ENCODE data around the gene NEU2. TPM values are rescaled to one million over a fixed set of nuclear protein-coding genes. Genes with fewer than 3 reads are reported as not detected.

Gene NEU2
- total RNA-seq, 1 experiment from 2014 or later = not detected

DNA sequence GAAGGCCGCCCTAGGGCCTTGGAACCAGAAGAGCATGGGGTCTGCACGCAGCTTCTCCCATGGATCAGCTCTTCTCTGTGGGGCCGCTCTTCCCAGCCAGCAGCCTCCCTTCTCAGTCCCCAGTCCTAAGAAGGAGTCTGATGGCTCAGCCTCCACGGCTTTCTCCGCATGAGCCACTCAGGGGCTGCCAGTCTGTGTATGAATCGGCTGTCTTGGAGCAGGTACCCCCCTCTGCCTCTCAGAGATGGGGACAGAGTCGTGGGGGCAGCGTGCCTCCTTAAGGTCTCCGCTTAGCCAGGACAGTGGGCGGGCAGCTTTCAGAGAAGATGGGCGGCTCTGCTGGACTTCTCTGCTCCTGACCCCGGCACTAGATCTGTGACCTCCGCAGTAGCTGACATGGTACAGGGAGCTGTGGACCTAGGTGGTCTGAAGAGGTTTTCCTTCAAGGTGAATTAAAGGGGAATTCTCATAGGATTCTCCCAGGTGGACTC, 49.3 kb downstream of the NEU2 start:
- CTCF ChIA-PET = no interaction called here
- no peak overlapping the region for H3K27ac ChIP-seq (ENCODE audit: low read depth, low read length)
- no peaks in the 10 kb centered on the region for H4K20me1 ChIP-seq (ENCODE audit: insufficient read depth)
- no peaks in the 10 kb centered on the region for H3K9me3 ChIP-seq (ENCODE audit: control insufficient read depth in 1 of 2, insufficient read depth in 1 of 2, low read depth in 1 of 2, low read length in 2 of 2)
- no peak overlapping the region for H3K4me2 ChIP-seq (ENCODE audit: low read length)
- no peaks in the 10 kb centered on the region for H3K27me3 ChIP-seq (ENCODE audit: insufficient read depth, low read length)
- H3K4me1 ChIP-seq (ENCODE audit: control insufficient read depth in 1 of 2, insufficient read depth in 2 of 2, low read length in 2 of 2) = no peaks in the 10 kb centered on the region
- POLR2A ChIA-PET = no interaction called here
- ATAC-seq (no peak), DNase-seq (ENCODE audit: low read depth, low spot score) (no peak)
- no TSS peak for BruUV-seq (replicated peaks)
- H3K36me3 ChIP-seq (ENCODE audit: control insufficient read depth in 1 of 2, insufficient read depth in 2 of 2, low read length in 2 of 2) = no peaks in the 10 kb centered on the region
- RAD21 ChIA-PET (ENCODE audit: low non-redundant PET in 1 of 2, low total read pairs in 2 of 2, uncharacterized antibody in 2 of 2, unreplicated experiment in 2 of 2) = no interaction called here
- no peak overlapping the region for H3K4me3 ChIP-seq (replicated peaks in 1 of 2; ENCODE audit: low read depth in 1 of 2, low read length in 2 of 2)
- intact Hi-C loops (cut with micrococcal nuclease) = no loop called here
- H3K79me2 ChIP-seq (ENCODE audit: insufficient read depth, low read length) = no peaks in the 10 kb centered on the region
- H3K9ac ChIP-seq (ENCODE audit: low read length) = no peak overlapping the region
- no peak for TF ChIP-seq FOSL1 (IDR thresholded peaks at IDR 0.05; ENCODE audit: low read depth)
- no peak for TF ChIP-seq POLR2AphosphoS5 (IDR thresholded peaks at IDR 0.05; ENCODE audit: low read depth, low read length)
- TF ChIP-seq EZH2 (IDR thresholded peaks at IDR 0.05) = no peak
- TF ChIP-seq SP1 (IDR thresholded peaks at IDR 0.05; ENCODE audit: low read depth) = no peak
- no peak for TF ChIP-seq JUND (IDR thresholded peaks at IDR 0.05)
- no peak for TF ChIP-seq SIN3A (IDR thresholded peaks at IDR 0.05; ENCODE audit: low read depth)
- no peak for TF ChIP-seq TCF7L2 (IDR thresholded peaks at IDR 0.05; ENCODE audit: borderline replicate concordance, extremely low read depth, insufficient read depth, insufficient read length)
- no peak for TF ChIP-seq CBX3 (IDR thresholded peaks at IDR 0.05; ENCODE audit: low read depth)
- TF ChIP-seq EGR1 (IDR thresholded peaks at IDR 0.05; ENCODE audit: low read depth) = no peak
- no peak for TF ChIP-seq ELF1 (IDR thresholded peaks at IDR 0.05; ENCODE audit: borderline replicate concordance, low read depth)
- TF ChIP-seq POLR2A (IDR thresholded peaks at IDR 0.05; ENCODE audit: borderline replicate concordance, extremely low read depth, insufficient read depth, insufficient read length) = no peak
- TF ChIP-seq, protein P1, sequence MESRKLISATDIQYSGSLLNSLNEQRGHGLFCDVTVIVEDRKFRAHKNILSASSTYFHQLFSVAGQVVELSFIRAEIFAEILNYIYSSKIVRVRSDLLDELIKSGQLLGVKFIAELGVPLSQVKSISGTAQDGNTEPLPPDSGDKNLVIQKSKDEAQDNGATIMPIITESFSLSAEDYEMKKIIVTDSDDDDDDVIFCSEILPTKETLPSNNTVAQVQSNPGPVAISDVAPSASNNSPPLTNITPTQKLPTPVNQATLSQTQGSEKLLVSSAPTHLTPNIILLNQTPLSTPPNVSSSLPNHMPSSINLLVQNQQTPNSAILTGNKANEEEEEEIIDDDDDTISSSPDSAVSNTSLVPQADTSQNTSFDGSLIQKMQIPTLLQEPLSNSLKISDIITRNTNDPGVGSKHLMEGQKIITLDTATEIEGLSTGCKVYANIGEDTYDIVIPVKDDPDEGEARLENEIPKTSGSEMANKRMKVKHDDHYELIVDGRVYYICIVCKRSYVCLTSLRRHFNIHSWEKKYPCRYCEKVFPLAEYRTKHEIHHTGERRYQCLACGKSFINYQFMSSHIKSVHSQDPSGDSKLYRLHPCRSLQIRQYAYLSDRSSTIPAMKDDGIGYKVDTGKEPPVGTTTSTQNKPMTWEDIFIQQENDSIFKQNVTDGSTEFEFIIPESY (IDR thresholded peaks at IDR 0.05; ENCODE audit: extremely low read depth, insufficient replicate concordance, low read length) = no peak
- no peak for TF ChIP-seq ZNF274 (IDR thresholded peaks at IDR 0.05; ENCODE audit: low read depth, low read length)
- TF ChIP-seq EZH2phosphoT487 (IDR thresholded peaks at IDR 0.05; ENCODE audit: borderline replicate concordance) = no peak
- TF ChIP-seq YY1 (IDR thresholded peaks at IDR 0.05; ENCODE audit: extremely low read depth, insufficient replicate concordance, low read depth, low read length) = no peak
- no peak for TF ChIP-seq CTCF (IDR thresholded peaks at IDR 0.05 in 2 of 3, conservative IDR thresholded peaks at IDR 0.05 in 1 of 3; ENCODE audit: borderline replicate concordance in 1 of 3, insufficient read depth in 1 of 3, low read depth in 2 of 3, low read length in 2 of 3)
- TF ChIP-seq, protein P2, sequence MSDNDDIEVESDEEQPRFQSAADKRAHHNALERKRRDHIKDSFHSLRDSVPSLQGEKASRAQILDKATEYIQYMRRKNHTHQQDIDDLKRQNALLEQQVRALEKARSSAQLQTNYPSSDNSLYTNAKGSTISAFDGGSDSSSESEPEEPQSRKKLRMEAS (IDR thresholded peaks at IDR 0.05) = no peak
- no peak for TF ChIP-seq ZFX (IDR thresholded peaks at IDR 0.05)
- no peak for TF ChIP-seq ATF3 (IDR thresholded peaks at IDR 0.05)
- H2AFZ ChIP-seq (ENCODE audit: low read depth, low read length, poor library complexity, severe bottlenecking) = no peak overlapping the region
- H3K9me2 ChIP-seq (ENCODE audit: insufficient read depth) = no peaks in the 10 kb centered on the region

All from HCT116 (cell line).